Measurements from ENCODE around the gene PINLYP.
"Not testable (repeated sequence)": the region's sequence is repeated elsewhere in the genome, so short reads cannot be mapped to it uniquely, and the experiment has no call there.

The PINLYP gene

DNA sequence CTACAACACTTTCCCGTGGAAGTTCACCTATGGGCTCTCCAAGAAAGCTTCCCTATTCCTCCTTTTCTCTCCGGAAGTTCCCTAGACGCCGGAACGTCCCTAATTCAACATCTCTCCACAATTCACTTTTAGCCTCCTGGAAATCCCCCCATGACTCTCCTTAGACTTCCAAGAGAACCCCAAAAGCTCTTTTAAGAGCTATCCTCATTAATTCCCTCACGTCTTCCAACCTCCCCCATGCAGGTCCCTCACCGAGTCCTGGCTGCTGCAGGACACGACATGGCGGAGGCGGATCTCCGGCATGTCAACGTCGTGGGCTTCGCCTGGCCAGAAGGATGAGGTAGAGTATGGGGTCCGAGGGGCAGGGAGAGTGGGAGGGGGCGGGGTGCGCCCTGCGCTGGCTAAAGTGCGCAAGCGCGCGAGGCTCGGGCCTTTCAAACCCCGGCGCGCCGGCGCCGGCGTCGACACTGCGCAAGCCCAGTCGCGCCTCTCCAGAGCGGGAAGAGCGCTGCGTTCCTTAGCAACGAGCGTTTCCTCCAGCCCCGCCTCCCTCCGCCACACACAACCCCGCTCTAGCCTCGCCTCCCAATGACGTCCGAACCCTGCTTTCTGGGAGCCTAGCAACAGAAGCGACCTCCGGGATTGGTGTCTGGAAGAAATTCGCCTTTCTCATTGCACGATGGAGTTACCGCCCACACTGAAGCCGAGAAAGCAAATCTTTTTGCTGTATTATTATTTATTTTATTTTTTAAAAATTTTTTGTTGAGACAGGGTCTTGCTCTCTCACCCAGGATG lies at the start of gene PINLYP, which contains the start of gene XRCC1:
TSS of gene PINLYP (plus strand) at position 646 of the 795 bp plus-strand sequence. CDS start 1,391 bp downstream, outside the sequence.
TSS of gene XRCC1 (minus strand) at position 372 of the 795 bp plus-strand sequence. CDS start at position 303, 69 bp downstream.
- peak; percentile 93 for DNase-seq (ENCODE audit: low read depth)

DNA sequence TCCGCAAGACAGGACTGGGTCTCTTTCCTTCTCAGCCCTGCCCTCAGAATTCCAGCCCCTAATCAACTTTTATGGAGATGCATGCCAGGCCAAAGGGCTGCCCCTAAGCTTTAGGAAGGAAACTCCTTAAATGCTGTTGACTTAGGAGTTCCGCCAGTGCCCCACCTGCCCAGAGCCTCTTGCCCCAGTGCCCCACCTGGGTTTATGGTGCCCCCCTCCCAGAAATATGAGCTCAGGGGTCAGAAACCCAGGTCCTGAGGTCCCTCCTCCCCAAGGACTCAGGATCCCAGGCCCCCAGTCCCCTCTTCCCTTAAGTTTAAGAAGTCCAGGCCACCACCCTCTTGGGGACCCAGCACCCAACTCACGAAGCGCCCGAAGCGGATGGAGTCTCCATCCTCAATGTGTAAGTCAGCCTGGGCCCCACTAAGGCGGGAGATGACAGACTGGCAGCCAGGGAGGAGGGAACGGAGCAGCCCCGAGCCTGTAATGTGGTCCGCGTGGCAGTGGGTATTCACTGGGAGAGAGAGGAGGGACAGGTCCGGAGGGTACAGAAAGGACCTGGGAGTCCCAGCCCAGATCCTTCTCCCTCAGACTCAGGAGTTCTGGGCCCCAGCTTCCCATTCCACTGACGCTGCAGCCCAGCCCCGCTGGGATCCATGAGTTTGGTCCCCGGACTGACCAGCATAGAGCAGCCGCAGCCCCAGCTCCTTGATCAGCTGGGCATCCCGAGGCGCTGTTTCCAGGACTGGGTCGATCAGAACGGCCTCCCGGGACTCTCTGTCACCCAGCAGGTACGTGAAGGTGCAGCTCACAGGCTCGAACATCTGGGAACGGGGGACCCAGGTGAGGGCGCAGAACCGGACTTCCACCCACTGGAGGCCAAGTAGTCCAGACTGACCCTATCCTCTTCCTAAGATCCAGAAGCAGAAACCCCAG lies 49.5 kb upstream of the PINLYP start:
- DNase-seq (ENCODE audit: low read depth), result no peak

DNA sequence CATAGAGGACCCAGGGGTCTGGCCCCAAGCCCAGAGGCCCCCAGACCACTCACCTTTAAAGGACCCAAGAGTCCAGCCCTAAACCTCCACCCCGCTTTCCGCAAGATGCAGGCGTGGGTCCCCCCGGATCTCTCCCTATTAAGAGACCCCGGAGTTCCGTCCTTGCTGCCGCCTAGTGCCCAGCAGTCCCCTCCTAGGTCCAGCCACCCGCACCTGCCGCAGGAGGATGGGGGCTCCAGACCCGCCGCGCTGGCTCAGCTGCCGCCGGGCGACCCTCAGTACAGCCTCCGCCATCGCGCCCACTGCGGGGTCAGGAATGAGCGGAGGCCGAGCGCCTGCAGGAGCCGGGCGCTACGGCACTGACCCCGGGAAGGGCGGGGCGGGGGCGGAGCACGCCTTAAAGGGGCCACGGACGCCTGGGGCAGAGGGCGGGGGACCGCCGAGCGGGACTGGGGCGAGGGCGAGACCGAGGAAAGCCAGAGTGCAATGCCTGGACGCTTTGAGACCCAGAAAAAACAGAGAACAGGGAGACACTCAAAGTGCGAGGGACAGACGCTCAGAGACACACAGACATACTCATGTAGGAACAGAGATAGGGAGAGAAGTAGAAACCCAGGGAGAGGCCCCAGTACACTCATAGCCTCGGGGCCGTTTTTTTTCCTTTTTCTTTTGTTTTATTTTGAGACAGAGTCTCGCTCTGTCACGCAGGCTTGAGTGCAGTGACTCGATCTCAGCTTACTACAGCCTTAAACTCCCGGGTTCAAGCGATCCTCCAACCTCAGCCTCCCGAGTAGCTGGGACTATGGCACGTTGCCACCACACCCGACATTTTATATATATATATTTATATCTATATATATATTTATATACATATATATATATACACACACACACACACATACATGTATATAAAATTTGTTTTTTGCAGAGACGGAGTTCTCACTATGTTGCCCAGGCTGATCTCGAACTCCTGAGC lies 48.4 kb upstream of the PINLYP start, which contains the start of gene ETHE1:
TSS of gene ETHE1 (minus strand) at position 318 of the 976 bp plus-strand sequence. CDS start at position 294, 24 bp downstream.
- peak; percentile 58 for DNase-seq (ENCODE audit: low read depth)

DNA sequence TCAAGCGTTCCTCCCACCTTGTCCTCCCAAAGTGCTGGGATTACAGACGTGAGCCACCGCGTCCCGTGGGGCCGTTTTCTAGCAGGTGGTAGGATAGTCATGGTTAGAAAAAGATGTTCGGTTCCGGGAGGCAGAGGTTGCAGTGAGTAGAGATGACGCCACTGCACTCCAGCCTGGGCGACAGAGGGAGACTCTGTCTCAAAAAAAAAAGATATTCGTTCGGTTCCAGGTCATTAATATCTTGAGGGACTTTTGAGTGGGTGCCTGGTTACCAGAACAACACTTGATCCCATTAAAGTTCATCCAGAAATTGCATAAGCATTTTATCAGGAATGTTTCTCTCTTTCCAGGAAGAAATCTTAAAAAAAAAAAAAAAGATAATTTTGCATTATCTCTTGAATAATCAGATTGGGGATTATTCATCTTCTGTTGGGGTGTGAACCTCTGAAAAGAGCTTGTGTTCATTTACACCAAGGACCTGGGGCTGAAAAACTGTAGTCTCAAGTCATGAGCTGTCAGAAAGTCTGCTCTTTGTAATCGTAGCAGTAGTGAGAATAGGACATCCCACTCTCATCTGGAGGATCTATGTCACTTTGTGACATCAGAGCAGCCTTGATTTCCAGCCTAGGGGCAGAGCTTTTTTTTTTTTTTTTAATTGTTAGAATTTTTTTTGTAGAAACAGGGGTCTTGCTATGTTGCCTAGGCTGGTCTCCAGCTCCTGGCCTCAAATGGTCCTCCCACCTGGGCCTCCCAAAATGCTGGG lies 47.6 kb upstream of the PINLYP start:
- no peak for DNase-seq (ENCODE audit: low read depth)

DNA sequence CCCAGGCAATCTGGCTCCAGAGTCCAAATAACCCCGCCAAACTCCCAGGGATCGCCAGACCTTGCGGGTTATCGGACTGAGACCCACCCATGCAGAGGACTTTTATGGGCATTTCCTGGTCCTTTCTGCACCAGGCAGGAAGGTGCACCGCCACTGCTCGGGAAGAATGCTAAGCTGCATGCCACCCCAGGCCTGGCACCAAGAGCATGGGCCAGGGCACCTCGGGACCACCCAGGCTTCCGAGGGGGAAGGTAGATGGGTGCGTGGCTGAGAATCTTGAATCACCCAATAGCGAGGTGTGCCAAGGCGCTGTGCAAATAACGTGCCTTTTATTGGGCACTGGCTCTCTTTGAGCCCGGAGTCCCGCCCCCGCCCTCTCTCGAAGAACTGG lies 43.0 kb upstream of the PINLYP start:
- DNase-seq (ENCODE audit: low read depth), result no peak

DNA sequence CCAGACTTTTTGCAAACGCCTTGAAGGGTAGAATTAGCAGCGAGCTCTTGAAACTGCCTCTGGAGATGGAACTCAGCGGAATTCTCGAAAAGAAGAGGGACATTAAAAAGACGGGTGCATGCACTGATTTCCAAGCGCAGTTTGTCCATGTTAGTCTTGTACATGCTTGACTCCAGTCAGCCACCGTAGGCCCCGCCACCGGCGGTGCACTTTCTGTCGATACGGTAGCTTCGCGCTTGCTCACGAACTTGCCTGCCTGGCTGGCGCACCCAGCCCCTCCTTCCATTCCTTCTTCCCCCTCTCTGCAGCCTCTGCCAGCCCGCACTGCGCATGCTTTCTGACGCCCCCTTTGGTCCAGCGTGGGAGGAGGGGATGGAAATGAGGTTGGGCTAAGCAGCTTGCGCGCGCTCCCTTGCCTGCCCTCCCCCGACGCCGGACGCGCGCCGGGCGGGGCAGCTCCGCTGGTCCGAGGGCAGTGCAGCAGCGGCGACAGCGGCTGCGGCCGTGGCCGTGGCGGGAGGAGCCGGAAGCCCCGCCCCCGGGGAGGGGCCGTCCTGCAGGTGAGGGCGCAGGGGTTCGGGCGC lies 42.5 kb upstream of the PINLYP start, which contains the start of gene ZNF575:
TSS of gene ZNF575 (plus strand) at position 227 of the 584 bp plus-strand sequence. CDS start 1,235 bp downstream, outside the sequence.
- peak; percentile 67 for DNase-seq (ENCODE audit: low read depth)

DNA sequence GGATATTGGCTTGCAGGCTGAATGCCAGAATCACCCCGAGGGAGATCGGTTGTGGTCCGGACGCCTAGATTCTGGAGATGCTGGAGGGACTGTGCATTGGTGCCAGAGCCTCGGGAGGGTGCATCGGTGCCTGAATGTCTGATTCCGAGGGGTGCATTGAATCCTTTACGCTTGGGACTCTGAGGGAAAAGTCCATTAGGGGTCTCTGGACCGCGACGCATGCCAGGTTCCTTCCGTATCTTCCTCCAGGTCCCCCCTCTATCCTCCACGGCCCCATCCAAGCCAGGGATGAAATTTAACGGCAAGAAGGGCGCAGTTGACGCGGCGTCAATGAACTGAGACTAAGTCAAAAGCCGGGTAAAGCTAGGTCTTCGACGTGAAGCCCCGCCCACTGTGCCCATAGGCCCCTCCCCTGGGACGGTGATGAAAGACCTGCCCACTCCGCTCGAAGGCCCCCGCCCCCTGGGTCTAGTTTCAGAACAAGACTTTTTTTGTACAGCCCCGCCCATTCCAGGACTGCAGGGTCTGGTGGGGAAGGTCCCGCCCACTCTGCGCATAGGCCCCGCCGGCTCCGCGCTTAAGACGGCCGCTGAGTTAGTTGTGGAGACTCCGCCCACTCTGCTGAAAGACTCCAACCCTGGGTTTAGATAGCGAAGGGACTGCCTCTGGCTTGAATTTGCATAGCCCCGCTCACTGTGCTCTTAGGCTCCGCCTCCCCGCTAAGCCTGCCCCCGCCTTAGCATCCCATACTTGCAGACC lies 41.9 kb upstream of the PINLYP start:
- peak; percentile 76 for DNase-seq (ENCODE audit: low read depth)

DNA sequence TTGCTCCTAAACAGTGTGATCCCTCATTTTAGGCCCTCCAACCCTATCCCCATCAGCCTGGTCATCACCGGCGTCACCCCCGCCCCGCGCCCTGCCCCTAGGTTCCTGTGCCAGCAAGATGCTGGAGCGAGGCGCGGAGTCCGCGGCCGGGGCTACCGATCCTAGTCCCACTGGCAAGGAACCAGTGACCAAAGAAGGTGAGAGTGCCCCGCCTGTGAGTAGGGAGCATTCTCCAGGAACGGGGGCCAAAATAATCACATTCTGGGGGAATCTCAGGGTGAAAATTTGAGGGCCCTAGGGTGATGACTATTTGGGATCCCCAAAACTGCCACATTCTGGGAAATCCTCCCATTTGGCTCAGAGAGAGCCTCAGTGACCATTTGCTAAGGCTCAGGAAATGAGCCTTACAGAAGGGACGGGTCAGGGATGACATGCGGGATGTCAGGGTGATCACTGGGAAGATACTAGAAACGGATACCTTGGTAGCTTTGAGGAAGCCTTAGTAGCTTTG lies 41.2 kb upstream of the PINLYP start:
- DNase-seq (ENCODE audit: low read depth), result no peak

DNA sequence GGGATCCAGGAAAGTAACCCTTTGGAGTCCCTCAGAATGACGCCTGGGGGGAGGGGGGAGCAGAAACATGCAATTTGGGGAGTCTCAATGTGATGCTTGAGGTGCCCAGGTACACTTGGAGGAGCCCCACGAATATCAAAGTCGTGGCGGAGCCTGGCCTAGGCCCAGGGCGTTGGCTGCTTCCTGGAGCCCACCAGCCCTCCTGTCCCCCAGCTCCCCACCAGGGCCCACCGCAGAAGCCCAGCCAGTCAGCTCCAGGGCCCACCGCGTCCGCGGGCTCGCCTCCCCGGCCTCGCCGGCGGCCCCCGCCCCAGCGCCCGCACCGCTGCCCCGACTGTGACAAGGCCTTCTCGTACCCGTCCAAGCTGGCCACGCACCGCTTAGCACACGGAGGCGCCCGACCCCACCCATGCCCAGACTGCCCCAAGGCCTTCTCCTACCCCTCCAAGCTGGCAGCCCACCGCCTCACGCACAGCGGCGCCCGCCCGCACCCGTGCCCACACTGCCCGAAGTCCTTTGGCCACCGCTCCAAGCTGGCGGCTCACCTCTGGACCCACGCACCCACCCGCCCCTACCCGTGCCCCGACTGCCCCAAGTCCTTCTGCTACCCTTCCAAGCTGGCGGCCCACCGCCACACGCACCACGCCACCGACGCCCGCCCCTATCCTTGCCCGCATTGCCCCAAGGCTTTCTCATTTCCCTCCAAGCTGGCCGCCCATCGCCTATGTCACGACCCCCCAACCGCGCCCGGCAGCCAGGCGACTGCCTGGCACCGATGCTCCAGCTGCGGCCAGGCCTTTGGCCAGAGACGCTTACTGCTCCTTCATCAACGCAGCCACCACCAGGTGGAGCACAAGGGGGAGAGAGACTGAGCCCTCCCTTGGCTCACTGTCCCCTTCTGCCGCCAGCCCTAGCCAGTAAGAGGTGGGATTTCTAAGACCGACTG lies 40.5 kb upstream of the PINLYP start:
- DNase-seq (ENCODE audit: low read depth), result no peak

DNA sequence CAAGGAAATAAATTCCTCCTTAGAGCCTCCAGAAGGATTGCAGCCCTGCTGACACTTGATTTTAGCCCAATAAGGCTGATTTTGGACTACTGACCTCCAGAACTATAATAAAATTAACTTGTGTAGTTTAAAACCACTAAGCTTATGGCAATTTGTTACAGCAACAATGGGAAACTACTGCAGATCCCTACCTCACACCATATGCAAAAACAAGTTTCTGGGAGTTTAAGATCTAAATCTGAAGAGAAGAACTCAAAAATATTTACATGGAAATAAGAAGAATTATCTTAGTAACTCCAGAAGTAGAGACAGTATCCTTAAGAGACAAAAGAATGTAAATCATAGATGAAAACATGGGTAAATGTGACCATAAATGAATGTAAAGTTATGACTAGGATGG lies 36.7 kb upstream of the PINLYP start:
- no peak for DNase-seq (ENCODE audit: low read depth)

DNA sequence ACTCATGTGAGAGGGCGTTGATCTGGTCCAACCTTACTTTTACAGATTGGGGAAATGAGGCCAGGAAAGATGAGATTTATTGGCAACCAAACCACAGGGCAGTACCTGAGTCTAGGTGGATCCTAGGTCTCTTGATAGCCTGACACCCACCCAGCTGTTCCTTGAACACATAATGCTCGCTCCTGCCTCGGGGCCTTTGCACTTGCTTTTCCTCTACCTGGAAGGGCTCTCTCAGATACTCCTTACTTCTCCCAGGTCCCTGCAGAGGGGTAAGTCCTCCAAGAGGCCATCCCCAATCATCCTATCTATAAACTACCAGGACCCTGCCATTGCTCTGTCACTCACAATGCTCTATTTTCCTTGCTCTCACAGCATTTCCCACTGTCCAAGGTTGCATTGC lies 35.2 kb upstream of the PINLYP start:
- DNase-seq (ENCODE audit: low read depth), result no peak

DNA sequence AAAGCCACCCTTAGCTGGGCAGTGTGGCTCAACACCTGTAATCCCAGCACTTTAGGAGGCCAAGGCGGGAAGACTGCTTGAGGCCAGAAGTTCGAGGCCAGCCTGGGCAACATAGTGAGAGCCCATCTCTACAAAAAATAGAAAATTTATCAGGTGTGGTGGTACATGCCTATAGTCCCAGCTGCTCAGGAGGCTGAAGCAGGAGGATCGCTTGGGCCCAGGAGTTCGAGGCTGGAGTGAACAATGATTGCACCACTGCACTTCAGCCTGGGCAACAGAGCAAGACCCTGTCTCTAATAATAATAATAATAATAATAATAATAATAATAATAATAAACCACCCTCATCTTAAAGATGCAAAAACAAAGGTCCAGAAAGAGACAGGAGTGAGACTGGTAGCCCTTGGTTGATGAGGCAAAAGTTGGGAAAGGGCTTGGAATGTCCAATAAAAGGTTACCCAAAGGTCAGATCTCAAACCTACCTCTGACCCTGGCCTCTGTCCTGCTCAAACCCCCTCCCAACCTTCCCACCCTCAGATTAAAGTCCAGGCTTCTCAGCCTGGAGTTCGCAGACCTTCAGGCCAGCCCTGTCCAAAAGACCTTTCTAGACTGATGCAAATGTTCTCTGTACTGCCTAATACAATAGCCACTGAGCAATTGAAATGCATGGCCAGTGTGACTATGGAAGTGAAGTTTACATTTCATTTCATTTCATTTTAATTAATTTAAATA lies 33.5 kb upstream of the PINLYP start:
- DNase-seq (ENCODE audit: low read depth), result no peak

DNA sequence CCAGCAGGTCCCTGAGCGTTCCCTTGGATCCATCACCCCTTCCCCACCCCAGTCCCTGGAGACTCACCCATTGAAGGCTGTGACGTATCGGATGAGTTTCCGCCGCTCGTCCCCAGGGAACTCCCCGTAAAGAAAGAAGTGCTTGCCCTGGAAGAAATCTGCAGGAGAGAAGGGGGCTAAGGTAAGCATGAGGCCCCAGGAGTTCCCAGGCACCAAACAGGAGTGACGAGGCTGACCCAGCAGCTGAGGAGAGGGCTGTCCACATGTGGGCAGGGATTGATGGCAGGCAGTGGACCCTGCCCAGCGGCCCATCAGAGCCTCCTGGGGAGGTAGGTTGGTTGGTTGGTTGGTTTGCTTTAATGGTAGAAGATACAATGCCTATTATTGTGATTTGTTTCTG lies 31.5 kb upstream of the PINLYP start:
- DNase-seq (ENCODE audit: low read depth), result no peak

DNA sequence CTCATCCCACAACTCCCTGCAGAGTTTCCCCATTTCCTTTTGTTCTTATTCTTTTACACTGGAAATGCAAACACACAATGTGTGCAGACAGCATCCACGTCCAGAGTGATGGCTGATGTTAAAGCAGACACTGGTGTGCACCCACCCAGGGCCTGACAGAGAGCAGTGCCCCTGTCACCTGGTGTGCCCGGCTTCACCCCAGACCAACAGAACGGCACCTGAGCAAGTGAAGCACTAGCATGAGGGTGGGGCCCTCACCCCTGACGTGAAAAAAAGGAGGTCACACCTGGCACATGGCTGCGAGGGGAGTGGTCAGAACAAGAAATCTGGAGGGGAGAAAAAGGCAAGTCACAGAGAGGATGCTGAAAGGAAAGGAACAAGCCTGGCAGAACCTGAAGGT lies 30.3 kb upstream of the PINLYP start:
- DNase-seq (ENCODE audit: low read depth), result no peak

DNA sequence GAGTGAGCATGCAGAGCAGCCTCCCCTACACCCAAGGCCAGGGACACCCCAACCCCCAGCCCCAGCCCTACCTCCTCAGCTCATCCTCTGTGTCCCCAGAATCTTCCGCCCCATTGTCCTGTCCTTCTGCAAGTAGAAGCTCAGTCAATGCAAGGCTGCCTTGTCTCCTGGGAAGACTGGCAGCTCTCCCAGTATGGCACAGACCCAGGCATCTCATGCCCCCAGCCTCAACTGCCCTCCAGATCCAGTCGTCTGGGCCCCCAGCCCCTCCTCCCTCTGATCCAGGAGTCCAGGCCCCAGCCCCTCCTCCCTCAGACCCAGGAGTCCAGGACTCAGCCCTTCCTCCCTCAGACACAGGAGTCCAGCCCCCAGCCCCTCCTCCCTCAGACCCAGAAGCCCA lies 29.6 kb upstream of the PINLYP start:
- no peak for DNase-seq (ENCODE audit: low read depth)

DNA sequence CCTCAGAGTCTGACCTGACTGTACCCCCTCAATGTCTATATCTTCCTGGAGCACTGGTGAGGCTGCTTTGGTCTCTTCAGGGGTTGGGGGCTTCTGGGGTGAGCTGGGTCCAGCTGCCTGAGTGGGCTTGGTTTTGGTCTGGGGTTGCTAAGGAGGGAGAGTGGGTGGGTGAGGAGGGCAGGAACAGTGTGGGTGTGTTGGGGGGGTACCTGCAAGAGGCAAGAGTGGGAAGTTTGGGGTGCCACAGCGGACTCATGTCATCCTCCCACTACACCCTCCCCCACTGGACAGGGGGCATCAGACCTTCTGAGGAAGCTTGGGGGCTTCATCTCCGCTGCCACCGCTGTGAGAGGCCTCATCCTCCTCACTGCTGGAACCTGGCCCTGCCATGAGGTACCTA lies 29.0 kb upstream of the PINLYP start:
- no peak for DNase-seq (ENCODE audit: low read depth)

DNA sequence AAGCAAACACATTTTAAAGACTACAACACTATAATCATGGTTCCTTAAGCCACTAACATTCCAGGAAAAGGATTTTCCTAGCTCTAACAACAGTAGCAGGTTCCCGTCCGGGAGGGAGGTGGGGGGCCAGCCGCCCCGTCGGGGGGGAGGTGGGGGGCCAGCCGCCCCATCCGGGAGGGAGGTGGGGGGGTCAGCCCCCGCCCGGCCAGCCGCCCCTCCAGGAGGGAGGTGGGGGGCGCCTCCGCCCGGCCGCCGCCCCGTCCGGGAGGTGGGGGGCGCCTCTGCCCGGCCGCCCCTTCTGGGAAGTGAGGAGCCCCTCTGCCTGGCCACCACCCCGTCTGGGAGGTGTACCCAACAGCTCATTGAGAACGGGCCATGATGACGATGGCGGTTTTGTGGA lies 27.7 kb upstream of the PINLYP start:
- DNase-seq (ENCODE audit: low read depth), result not testable (repeated sequence)

All from activated T-helper 1 cell treated with Interleukin-2 at 50 U/mL for 16 hours (primary cell).